SKM-1 (cell line): Measurements from ENCODE around the gene CHL1.

Experiments used
- DNase-seq: peaks from one replicate; lab custom pipeline; 2025; ENCODE audit not compliant: unreplicated experiment; lab: John Stamatoyannopoulos, UW

Gene CHL1

GRCh38 chr3:279325-279724, 82.8 kb downstream of the CHL1 start:
- DNase-seq, result no peak

DNA sequence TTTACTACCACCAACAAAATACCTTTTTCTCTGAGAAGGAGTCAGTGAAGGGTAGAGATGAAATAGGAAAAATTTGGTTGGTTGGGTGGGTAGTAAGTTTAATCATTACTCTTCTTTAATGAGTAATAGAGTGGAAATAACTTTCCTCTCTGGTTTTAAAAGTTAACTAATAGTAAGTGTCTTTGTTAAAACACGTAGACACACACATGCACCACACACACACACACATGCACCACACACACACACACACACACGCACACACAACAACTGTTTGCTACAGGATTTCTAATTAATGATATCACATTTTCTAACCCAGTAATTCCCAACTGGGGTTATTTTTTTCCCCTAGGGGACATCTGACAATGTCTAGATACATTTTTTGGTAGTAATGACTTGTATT, 84.1 kb downstream of the CHL1 start:
- no peak for DNase-seq

DNA sequence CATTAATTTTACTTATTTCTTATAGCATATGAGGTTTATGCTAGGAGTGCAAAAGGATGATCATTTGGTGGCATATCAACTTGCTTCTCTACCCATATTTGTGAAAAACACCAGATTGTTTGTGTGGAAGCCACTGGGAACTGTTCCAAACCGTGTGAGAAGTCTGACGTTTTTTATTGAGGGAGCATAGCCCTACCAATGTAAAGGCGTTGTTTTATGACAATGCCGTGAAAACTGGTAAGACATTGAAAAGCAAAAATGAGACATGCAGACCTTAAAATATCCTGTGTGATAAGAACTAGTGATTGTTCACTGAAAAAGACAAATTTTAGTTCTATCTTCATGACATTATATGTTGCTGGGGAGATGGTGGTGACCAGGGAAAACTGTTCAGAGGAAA, 87.8 kb downstream of the CHL1 start:
- DNase-seq, result no peak

DNA sequence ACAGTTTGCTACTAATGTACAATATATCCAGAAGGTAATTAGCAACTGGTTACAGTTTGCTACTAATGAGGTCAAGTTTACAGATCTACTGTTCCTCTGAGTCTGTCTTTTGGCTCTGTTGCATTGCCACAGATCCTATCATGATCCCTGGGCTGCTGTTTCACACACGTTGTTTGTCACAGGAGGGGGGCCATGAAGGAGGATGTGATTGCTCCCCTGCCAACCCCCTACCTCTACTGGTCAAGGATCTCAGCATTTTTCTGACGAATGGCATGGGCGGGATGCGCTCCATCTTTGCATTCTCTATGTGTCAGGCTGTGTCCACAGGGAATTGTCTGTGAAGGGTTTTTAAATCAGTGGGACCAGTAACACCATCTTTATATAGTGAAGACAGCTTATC, 91.9 kb downstream of the CHL1 start:
- no peak for DNase-seq

DNA sequence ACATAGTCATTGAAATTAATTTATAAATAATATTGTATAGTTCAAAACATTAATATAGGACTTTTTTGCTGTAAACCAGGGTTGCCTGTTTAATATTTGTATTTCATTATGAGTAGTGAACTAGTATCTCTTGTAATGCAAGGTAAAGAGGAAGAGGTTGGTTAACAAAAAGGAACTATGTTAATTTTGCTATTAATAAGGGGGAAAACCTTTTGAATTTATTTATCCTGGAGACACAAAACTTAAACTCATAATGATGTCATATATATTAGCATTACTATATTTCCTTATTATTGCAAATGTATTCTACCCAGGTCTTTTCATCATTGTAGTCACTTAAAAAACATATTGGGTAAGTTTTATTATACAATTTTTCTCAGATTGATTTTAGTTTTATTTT, 94.5 kb downstream of the CHL1 start:
- no peak for DNase-seq

DNA sequence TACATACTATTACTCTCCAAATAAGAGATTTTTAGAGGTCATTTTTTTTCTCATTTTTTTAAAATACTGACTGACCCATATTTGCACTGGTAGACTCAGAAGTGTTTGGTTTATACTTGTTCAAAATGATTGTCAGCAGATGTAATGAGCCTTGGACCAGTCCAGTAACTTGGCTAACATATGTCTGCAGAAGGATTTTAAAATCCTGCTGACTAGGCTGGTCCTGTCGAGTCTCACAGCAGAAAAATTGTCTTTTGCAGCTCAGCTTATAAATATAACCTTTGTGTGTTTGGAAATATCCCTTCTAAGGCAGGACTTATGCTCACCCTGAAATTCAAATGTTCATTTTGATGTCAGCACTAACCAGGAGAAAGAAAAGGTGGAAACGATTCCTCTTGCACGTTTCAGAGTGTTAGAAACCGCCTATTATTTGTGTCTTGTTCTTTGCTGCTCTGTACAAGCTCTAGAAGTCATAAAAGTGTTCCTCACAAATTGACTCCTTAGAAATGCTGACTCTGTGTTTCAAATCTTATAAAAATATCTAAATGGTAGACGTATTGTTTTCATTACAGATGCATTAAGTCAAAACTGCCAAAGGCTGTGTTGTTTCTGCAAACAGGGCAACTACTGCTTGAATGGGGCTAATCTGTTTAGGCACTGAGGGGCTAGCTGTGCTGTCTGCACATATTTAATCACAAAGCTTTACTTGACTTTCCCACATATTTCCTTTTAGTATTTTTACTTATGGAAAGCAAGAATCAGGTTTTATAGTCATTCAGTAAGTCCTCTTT, 95.3 kb downstream of the CHL1 start:
- no peak for DNase-seq

DNA sequence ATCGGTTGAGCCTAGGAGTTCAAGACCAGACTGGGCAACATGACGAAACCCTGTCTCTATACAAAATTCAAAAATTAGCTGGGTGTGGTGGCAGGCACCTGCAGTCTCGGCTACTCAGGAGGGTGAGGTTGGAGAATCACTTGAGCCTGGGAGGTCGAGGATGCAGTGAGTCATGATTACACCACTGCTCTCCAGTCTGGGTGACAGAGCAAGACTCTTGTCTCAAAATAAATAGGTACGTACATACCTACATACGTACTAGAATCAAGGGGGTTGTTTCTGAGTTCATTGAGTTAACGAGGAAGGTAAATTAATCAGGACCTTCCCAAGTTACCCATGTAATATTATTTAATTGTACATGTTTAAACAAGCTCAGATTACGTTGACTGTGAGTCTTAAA, 97.5 kb downstream of the CHL1 start:
- no peak for DNase-seq

DNA sequence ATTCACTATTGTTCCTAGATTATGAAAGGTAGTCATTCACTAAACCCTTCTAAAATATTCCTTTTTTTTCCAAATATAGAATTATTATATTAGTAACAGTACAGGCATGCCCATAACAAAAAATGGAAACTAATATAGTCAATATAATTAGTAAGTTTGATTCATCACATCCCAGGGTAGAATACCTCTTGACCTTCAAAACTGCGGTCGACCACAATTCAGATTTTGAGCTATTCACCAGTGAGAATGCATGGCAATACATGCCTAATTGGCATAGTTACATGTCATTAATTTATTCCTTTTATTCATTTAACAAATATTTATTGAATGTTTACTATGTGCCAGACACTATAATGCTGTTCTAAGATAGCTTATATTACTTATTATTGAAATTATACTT, 98.0 kb downstream of the CHL1 start:
- DNase-seq, result no peak

GRCh38 chr3:295166-295565, 98.6 kb downstream of the CHL1 start:
- no peak for DNase-seq

DNA sequence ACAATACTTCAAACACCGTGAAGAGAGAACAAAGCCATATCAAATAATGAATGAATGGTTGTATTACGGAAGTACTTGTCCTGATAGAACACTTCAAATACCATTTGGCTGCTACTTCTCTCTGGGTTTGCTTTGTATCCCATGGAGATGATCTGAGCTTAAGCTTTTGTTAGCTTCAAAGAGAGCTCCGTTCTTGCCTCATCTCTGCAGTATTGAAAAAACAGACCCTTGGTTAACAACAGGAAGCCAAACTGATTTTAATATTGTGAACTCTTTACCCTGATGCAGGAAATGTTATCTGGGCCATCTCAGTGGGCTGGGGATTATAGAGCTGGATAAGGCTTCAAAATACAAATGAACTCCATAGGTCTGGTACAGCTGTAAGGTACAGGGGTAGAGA, 101.0 kb downstream of the CHL1 start:
- no peak for DNase-seq

DNA sequence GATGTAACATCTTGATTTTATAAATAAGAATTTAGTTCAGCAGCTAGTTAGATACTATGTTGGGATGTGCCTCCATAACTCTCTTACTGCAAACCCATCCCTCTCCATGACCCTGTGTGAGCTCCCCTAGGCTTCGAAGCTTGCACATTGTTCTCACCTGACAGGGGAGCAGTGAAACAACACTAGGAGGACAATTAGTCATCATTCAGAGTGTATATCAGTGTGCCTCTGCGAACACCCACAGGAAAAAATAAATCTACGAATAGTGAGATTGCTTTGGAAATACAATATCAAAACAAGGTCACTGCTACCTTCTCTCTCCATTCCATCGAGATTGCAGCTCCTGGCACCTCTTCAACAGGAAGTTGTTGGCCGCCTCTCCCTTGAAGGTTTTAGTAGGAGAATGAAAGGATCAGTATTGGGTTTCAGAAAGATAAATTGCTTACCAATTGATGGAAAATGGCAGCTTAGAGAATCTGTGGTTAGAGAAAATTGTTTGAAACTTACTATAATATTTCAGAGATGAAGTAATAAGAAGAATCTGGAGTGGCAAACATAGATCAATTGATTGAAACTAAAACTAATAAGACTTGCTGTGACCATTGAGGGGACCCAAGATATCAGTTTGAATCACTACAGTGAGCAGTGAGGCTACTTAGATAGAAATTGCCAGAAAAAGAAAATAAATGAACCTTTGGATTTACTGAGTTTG, 103.2 kb downstream of the CHL1 start:
- DNase-seq, result no peak

DNA sequence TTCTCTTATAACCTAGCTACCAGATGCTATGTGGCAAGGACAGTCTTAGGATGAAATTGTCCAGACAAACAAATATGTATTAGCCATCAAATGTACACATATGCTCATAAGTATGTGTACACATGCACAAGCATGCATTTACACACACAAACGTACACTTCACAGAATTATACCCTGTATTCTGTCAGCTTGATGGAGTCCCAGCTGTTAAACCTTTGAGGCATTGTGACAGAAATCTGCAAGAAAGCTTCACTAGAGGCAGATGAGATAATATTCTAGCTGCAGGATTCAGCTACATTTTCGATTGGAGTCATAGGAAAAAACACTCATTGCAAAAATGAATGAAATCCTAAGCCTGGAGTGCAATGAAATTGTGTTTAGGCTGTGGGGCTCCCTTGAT, 110.6 kb downstream of the CHL1 start:
- no peak for DNase-seq

DNA sequence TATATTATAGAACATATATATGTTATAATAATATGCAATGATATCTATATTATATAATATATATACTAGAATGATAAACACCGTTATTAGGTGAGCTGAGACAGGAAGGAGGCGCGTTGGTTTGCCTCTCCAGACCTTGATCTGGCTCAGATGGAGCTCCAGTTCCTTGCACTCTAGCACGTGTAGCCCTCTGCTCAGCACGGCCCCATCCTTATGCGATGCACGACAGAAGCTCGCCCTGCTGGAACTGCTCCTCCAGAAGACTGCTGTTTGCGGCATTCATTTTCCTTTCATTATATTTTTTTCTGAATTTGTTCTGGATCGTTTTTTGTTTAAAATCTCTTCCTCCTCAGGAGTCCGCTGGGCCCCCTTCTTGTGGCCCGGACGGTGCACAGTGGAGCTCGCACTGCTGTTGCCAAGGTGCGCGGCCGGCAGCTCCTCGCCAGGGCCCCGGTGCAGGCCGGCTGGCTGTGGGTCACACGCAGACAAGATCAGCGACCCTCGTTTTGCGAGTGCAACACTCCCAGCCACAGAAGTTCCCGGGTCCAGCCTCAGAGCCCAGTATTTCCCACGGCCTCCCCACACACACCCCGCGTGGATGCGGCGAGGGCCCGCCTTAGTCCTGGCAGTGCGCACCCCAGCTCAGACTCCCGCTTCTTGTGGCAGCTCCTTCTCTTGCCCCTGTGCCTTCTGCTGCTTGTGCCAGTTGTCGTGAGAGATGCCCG, 112.2 kb downstream of the CHL1 start:
- no peak for DNase-seq

GRCh38 chr3:312160-312733, 115.7 kb downstream of the CHL1 start:
- DNase-seq, result no peak

DNA sequence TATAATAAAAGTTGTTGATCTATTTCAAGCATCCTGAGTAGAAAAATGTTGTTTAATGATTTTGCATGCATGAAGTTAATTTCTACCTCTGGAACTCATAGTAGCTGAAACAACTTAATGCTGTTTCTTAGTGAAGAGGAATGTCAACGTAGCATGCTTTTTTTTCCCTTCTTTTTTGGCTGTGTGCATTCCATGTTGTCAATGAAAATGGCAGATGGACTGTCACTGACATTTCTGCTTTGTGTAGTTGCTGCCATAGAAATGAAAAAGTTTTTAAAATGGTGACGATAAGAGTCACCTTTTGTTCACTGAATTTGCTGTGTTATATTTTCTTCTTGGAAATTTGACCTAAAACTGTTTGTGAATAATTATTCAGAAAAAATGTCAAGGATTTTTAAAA, 116.3 kb downstream of the CHL1 start:
- no peak for DNase-seq

DNA sequence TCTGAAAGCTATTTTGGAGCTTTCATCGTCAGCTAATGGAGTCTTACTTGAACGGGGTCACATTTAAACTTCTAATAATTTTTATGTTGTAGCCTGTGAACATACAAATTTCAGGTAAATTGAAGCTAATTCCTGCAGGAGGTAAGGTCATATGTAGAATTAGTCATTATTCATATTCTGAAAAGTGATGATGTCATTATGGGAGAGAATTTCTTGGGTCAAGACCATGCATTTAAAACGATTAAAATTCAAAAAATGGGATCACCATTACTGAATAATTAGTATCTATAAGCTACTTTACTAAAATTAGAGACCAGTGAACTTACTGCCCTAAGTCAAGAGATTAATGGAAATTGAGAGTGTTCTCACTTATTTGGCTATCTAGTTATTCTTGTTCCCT, 120.4 kb downstream of the CHL1 start:
- DNase-seq, result no peak

DNA sequence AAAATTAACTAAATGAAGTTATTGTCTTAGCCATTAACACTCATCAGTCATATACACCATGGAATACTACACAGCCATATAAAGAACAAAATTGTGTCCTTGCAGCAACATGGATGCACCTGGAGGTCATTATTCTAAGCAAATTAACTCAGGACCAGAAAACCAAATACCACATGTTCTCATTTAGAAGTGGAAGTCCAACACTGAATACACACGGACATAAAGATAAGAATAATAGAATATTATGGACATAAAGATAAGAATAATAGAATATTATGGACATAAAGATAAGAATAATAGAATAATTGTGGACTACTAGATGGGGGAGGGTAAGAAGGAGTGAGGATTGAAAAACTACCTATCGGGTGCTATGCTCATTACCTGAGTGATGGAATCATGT, 122.3 kb downstream of the CHL1 start:
- no peak for DNase-seq

DNA sequence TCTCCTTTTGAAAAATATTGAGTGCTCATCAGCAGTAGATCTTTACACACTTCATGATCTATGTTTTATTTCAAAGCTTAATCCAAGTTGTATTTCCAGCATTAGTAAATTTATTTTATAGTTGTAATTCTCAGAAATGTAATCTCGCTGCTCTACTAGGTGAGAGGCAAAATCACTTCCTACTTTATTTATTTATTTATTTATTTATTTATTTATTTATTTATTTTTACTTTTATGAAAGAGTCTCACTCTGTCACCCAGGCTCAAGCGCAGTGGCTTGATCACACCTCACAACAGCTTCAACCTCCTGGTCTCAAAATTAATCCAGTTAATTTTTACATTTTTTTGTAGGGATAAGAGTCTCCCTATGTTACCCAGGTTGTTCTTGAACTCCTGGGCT, 127.9 kb downstream of the CHL1 start:
- no peak for DNase-seq

DNA sequence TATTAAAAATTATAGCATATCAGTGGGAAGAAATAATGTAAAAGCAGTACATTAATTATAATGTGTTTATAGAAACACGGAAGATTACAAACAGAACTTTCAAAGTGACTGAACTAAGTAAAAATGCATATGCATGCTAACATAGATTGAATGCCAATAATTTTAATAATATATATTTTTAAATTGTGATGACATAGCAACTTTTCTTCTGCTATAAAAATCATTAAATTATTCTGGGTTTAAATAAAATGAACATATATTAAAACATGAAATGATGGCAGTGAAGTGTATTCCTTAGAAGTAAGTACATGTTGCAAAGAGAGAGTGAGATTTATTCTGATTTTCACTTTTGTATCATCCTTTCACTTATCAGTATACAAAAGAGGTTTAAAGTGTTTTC, 128.9 kb downstream of the CHL1 start:
- DNase-seq, result no peak

- DNase-seq, result no peak
Observed at GRCh38 chr3:330494-331115, 134.0 kb downstream of the CHL1 start.

DNA sequence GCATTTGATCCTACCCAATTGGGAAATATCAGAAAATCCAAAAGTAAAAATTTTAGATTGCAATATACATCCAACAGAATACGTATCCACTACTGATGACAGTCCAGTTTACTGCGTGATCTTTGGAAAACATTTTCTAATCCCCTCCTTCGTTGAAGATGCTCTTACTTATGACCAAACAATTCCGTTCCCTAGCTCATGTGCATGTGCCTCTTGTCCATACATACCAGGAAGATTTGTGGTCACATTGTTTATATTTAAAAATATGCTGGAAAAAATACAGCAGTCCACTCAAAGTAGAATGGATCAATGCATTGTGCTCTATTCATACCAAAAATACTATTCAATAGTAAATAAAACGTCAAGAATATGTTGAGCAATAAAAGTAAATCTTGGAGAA, 135.3 kb downstream of the CHL1 start:
- no peak for DNase-seq
